Cardiac septum (tissue), 1 donor: Measurements from ENCODE around the gene ZNF385B. TPM values are rescaled to one million over a fixed set of nuclear protein-coding genes. Genes with fewer than 3 reads are reported as not detected.

Source experiments
- DNase-seq: peaks from one replicate; pipeline ENCODE4 v3.0.0-alpha.2; 2020; ENCODE audit warnings: low spot score
- intact Hi-C: fragments of 100-400 bp; cut with DNase I; formaldehyde crosslinking; loops from one replicate; pipeline ENCODE4 v1.14.0; 2022
- total RNA-seq: library from RNA; stranded (reverse); fragmentation: NEBNext Ultra II Directional; extraction: Animal tissue kit (Norgen Biotek cat#: 25700); gene quantifications from one replicate; pipeline ENCODE4 v1.2.1, GENCODE V29; 2021
- donor health status: DM: no; HTN: no; CAD: no.

Gene ZNF385B
- total RNA-seq, 1 donor from 2014 or later = 6.7 TPM

DNA sequence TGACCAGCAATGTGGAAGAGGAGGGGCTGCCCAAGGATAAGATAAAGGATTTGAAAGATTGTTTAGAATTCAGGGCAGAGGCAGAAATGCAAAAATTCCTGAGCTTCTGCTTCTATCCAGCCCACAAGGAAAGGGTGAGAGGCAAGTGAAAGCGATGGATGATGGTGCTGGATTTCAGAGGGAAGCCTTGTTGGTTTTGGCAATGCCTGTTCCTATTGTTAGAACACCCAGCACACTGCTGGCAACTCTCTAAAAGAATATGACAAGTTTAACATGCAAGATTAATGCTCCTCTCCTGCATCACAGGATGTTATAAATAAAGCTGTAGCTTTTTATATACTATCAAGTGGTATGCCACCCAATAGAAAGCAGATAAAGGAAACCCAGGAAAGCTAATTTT lies 92.6 kb downstream of the ZNF385B start:
- DNase-seq = no peak
- intact Hi-C loops = no loop called here

DNA sequence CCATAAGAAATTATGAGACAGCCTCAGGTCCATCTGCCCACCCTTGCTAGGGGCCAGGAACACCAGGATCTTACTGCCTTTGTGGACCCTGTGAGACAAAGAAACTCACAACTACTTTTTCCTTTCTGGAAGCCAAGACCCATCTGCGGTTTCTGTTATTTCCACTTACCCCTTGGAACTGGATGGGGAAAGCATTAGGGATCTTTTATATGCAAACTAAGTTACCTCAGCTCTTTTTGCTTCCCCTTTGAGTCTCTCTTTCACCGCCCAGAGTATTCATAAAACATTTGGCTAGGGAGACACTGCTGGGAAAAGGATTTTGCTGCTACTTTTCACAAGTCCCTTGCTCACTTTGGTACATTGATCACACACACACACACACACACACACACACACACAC lies 95.7 kb downstream of the ZNF385B start:
- DNase-seq = no peak
- intact Hi-C loops = no loop called here

DNA sequence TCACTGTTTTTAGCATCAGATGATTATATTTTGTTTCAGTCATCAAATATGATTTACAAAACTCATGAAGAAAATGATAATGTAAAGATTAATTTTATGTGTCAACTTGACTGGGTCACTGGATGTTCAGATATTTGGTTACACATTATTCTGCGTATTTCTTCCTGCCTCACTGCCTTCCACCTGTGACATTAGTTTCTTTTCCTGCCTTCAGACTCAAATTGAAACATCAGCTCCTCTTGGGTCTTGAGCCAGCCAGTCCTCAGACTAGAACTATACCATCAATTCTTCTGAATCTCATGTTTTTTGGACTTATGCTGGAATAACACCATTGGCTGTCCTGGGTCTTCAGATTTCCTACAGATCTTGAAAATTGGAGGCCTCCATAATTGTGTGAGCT lies 96.7 kb downstream of the ZNF385B start:
- DNase-seq = no peak
- intact Hi-C loops = no loop called here

DNA sequence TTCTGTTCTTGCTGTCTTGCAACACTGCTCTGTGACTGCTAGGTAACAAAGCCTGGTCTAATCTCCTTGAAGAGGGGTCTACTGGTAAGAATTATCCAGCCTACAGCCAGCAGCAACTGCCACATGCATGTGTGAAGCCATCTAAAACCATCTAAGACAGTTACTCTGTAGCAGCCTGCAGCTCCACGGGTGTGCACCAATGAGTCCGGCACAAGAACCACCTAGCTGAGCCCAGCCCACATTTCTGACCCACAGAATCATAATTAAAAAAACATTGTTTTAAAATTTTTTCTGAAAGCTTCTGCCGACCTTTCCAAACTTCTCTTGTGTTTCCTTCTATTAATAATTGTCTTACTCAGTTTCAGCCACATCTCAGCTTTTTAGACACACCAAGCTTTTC lies 102.8 kb downstream of the ZNF385B start:
- intact Hi-C loops = no loop called here
- no peak for DNase-seq

DNA sequence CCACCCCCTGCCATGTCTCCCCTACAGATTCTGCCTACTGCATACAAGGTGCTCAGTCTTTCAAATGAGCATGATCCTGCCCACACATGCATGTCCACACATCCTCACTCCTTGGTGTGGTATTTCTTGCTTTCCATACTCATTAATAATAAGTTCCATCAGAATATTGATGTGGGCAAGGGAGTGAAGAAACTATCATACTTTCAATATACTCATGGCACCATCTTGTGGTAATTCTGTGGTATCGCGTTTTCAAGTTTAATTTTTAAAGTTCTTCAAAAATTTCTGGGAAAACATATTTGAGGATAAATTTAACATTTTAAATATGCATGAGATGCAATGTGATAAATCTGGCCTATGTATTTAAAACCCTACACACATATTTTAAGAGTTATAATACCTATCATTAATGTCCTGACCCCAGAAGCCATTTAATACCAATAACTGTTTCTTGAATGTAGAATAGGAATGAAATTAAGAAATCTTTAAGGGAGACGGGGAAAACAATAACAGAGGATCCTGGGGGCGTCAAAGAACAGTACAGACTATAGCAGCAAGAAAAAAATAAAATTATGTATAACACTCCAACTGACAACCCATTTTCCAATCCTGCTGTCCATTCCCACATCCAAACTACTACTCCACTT lies 110.1 kb downstream of the ZNF385B start:
- intact Hi-C loops = no loop called here
- no peak for DNase-seq

DNA sequence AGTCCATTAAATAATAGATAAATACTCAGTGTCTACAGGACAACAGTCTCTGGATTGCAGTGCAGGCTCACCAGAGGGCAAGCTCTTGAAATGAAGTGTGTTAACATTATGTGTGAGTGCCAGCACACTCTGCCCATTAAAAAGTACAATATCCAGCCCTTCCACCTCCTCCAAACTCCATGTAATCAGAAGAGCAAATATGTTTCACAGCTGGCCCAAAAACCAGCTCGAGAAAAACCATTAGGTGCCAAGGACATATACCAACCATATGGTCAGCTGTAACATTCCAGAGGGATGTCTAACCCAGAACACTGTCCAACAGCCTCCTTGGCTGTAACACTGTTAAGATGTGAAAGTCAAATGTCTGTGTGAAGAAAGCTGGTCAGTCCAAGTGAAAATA lies 112.2 kb downstream of the ZNF385B start:
- intact Hi-C loops = loop anchor here (5.0 kb wide), 1 partner anchor 152 kb away; no protein-coding TSS in a partner anchor
- DNase-seq = no peak

DNA sequence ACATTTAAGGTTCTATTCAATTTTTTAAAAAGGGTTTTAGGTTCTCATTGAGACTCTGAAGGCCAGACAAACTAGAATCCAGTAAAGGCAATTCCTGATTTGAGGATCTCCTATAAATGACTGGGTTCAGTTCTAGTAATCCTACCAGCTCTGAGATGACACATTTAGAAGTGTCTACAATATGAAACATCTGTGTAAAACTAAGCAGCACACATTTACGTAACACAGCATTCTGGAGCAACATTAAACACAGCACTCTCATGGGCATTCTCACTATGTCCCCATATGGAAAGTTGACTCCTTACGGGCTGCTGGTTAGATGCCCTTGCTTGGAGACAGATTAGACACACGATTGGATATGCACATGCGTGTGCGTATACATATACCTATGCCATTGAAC lies 114.4 kb downstream of the ZNF385B start:
- intact Hi-C loops = loop anchor here (5.0 kb wide), 1 partner anchor 150 kb away; no protein-coding TSS in a partner anchor
- DNase-seq = no peak

DNA sequence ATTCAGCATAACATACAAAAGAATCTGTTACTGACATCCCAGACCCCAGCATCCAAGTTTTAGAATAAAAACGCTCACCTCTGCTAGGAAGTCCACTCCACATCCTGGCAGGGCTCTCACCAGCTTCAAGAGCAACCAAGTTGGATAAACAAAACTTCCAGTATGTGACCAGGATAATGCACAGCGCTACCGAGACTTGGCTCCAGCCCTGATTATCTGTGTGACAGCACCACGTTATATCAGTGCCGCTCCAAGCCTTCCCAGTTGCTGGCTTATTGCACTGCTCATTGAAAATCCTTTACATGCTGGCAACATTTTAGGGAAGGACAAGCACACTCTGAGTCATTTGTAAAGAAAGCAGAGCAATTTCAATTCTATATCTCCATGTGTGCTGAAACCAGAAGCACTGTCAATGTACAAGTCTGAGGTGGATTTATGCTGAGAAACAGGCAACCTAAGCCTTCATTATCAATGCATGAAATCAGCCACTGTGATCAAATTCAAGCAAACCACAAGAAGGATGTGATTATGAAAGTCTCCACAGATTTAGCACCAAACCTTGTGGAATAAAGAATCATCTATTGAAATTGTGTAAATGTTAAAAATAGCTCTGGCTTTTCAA lies 115.7 kb downstream of the ZNF385B start:
- no peak for DNase-seq
- intact Hi-C loops = loop anchor here (5.0 kb wide), 1 partner anchor 148 kb away; no protein-coding TSS in a partner anchor

DNA sequence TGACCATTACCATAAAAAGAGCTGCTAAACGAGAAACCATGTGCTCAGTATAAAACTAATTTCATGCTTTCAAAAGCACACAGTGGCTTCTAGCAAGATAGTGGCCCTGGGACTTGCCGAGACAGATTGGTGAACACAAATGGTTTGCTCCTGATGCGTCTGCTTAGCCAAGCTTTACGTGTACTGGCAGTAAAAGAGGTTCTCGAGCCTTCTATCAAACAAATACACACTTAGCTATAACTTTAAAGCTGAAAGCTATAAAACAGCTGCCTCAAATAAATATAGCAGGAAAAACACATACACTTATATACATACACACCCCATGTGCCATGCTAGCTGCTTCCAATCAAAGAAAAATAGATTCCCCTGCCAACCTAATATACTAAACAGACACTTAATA lies 117.0 kb downstream of the ZNF385B start:
- no peak for DNase-seq
- intact Hi-C loops = no loop called here

DNA sequence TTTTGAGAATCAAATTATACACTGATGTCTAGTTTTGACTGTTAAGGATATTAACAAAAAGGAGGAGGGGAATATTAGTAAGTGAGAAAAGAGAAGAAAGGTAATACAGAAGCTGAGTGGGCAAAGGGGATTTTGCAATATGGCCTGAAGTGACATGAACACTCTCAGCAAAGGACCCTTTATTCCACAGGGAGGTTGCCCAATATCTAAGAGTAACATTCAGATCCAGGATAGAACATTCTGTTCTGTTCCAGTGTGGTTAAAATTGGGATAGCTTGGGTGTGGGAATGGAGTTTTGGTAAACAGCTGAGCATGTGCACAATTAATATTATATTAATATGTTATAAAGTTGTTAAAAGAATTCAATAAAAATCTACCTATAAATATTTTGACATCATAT lies 120.1 kb downstream of the ZNF385B start:
- intact Hi-C loops = no loop called here
- no peak for DNase-seq

DNA sequence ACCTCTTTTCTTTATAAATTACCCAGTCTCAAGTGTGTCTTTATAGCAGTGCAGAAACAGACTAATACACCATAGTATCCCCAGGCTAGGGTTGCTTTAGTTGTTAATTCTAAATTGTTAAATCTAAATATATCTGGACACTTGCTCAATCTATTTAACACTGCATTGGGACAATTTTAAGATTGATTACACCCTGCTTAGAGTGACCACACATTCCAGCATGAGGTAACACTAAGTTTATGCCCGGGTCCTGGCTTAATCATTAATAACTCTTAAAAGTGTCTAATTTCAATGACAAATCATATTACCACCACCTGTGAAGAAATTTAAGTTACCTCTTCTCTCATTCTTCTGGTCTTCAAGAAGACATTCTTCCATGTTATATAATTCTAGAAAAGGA lies 131.4 kb downstream of the ZNF385B start:
- intact Hi-C loops = no loop called here
- no peak for DNase-seq

DNA sequence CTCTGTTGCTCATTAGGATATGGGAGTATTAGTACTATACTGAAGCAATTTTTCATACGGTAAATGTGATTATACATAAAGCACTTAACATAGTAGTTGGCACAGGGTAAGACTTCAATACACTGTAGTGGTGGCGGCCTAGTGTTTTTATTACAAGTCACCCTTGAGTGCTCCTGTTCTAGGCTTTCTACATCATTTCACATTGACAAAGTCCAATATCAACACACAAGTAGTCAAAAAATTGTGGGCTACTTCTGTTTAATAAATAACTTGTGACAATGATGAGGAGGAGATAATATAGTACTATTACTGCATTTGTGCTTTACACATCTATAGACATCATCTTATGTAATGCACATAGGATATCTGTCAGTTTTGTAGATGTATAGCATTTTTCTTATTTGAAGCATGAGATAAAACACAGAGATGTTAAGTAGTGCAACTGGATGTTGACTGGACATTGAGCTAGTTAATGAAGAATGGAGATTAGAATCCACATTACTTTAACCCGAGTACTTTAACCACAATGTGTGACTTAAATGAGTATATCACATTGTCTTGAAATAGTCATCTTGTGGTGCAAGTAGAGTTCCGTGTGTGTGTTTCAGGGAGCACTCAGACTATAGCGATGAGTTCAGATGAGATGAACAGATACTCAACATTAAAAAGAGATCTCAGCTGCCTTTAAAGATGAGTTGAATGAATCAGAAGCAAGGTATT lies 134.8 kb downstream of the ZNF385B start:
- intact Hi-C loops = no loop called here

DNA sequence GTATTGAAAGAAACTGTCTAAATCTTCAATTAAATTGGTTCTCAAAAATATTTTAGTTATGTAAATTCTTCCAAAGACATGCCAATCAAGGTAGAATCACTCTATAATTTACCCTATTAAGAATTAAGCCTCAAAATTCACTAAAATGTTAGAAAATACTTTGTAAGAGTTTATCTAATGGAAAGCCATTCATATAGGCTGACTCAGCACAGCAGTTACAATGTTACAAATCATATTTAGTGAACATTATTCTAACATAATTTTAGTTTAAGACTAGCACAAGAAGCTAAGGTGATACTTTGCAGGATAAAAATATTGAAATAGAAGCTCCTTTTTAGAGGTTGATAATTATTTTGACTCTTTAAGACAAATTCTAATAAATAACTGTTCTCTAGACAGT lies 137.0 kb downstream of the ZNF385B start:
- intact Hi-C loops = no loop called here
- no peak for DNase-seq

More for the DNA sequence above, 134.8 kb downstream of the ZNF385B start:
- DNase-seq = no peak

DNA sequence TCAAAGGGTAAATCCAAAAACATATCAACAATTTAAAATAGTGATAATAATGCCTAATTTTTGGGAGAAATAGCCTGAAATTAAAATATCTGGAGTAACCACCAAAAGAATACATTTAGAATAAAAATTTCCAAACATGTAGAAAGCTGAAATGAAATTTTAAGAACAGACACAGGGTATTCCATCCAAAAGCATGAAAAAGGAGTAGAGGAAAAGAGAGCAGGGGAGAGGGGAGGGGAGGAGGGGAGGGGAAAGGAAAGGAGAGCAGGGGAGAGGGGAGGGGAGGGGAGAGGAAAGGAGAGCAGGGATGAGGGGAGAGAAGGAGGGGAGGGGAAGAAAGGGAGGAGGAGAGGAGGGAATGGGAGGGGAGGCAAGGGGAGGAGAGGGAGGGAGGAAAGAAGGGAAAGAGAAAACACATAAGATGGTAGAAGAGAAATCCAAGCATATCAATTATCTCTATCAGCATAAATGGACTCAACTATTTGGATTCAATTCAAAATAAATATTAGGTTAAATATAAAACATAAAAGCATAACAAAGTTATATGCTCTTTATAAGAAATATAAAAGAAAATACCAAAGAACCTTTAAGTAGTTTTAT lies 141.1 kb downstream of the ZNF385B start:
- DNase-seq = no peak
- intact Hi-C loops = no loop called here

DNA sequence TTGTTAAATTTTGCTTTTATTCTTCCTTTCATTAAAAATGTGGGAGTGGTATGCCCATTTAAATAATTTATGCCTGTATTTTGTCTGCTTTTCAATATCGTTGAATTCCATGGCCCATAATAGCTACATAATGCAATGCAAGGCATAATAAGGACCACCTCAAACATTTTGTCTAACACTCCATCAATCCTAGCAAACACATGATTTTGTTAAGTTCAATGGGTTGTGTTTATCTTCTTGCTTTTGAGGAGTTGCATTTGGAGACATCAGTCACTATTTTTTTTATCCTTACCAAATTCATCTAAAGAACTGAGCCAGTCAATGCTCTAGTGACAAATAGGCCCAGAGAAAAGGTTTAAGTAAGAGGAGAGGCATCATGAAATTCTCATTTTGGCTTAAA lies 145.5 kb downstream of the ZNF385B start:
- DNase-seq = no peak
- intact Hi-C loops = no loop called here

DNA sequence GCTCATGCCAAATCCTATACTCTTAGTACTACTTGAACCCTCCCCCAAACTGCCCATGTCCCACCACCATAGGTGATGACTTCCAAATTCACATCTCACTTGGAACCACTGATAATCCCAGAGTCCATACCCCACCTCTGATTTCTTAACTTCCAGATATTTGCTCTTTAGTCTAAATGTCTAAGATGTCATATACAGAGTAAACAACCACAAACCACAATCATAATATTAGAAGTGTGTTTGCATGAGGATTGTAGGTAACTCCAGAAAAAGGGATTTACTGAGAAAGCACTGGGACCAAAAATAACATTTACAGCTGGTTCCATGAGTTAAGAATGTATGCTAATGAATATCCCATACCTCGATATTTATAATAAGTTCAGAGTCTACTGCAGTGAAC lies 146.2 kb downstream of the ZNF385B start:
- DNase-seq = no peak
- intact Hi-C loops = no loop called here

DNA sequence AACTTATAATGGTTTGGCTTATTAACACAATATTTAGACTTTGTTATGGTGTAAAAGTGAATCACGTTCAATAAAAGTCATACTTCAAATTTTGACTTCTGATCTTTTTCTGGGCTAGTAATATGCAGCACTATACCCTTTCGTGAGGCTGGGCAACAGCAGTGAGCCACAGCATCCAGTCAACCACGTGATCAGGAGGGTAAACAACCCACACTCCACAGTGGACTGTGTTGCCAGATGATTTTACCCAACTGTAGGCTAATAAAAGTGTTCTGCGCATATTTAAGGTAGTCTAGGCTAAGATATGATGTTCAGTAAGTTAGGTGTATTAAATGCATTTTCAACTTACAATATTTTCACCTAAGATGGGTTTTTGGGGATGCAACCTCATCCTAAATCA lies 148.6 kb downstream of the ZNF385B start:
- no peak for DNase-seq
- intact Hi-C loops = no loop called here

DNA sequence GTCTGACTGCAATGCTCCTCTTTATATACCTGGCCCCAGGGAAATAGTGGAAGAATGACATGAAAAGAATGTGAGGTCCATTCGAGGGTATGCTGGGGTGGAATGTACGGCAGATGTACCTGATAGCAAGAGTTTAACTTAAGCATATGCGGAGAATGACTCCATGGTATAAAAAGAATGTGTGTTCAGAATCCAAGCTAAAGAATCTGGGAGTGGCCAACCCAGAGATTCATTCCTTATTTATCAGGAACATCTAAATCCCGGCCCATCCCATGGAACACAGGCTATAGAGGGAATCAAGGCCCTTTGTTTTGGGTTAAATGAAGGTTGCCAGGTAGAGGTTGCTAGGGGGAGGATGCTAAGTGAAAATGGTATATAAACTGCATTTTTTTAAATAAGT lies 150.0 kb downstream of the ZNF385B start:
- intact Hi-C loops = no loop called here
- no peak for DNase-seq

DNA sequence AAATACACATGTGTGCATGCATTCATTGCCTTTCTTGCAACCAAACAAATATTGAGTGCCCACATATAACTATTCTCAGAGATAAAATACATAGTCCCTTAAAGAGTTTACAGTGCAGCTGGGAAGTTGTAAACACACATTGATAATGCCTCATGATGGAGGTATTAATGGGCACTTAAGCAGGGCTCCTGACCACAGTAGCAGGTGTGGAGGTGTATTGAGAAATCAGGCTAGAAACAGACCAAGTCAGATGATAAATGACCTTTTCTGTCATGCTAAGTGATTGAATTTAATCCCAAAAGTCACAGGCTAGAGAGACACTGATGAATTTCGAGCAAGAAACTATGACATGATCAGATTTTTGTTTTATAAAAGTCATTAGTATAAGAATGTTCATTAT lies 157.7 kb downstream of the ZNF385B start:
- DNase-seq = no peak

DNA sequence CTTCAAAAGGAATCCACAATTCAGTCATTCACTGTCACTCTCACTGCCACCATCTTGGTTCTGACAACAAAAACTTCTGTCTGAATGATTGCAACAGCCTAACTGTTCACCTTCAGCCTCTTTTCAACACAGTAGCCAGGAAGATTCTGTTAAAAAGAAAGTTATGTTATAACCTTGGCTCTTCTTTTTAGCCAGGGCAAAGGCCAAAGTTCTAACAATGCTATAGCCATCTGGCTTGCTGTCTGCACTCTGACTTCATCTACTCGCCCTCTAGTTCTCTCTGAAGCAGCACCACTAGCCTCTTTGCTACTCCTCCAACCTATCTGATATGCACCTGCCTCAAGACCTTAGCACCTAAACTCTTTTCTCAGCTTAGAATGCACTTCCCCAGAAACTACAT lies 158.5 kb downstream of the ZNF385B start:
- no peak for DNase-seq
- intact Hi-C loops = no loop called here

More for the DNA sequence above, 157.7 kb downstream of the ZNF385B start:
- intact Hi-C loops = no loop called here
